Left lung (tissue), 10 donors: ENCODE results near the gene ID3. TPM values are rescaled to one million over a fixed set of nuclear protein-coding genes. Genes with fewer than 3 reads are reported as not detected.
A peak's percentile ranks its signal among the peaks of the same experiment; 100 is the strongest.

Experiments used
- ATAC-seq: fragments of 200-7000 bp; cut with Tn5 transposase; one replicate; pipeline ENCODE4 v1.9.1; 2020; ENCODE audit warnings: moderate library complexity
- DNase-seq, 4 donors: peaks; one replicate each; pipeline ENCODE4 v3.0.0-alpha.2; 2013 to 2020
- H3K27ac ChIP-seq, 2 donors: fragments of 200-600 bp; sonication (generic) in 1 of 2; one replicate each; pipeline versions ENCODE4 v1.5.0 to v1.8.0; 2020 to 2021
- H3K27me3 ChIP-seq, 2 donors: fragments of 200-600 bp; sonication (generic) in 1 of 2; one replicate each; pipeline versions ENCODE4 v1.5.0 to v1.8.0; 2020 to 2021
- H3K36me3 ChIP-seq, 2 donors: fragments of 200-600 bp; sonication (generic) in 1 of 2; one replicate each; pipeline versions ENCODE4 v1.5.0 to v1.8.0; 2020 to 2021
- H3K4me1 ChIP-seq, 2 donors: fragments of 200-600 bp; one replicate each; pipeline ENCODE4 v1.8.0; 2021
- H3K4me3 ChIP-seq, 2 donors: fragments of 200-600 bp; sonication (generic) in 1 of 2; one replicate each; pipeline versions ENCODE4 v1.5.0 to v1.8.0; 2020 to 2021; ENCODE audit warnings: mild to moderate bottlenecking in 1 of 2
- H3K9me3 ChIP-seq, 2 donors: fragments of 200-600 bp; sonication (generic) in 1 of 2; one replicate each; pipeline versions ENCODE4 v1.5.0 to v1.8.0; 2020 to 2021
- CTCF ChIP-seq, 2 donors: fragments of 200-600 bp; sonication (generic) in 1 of 2; IDR thresholded peaks; one replicate each; pipeline versions ENCODE4 v1.5.0 to v1.8.0; 2021; ENCODE audit warnings: antibody characterized with exemption in 2 of 2
- intact Hi-C, 2 donors: fragments of 100-400 bp; cut with DNase I; formaldehyde crosslinking; loops; one replicate each; pipeline versions ENCODE4 v1.11.2 to v1.14.2; 2022
- polyA plus RNA-seq, 6 donors: library from polyadenylated mRNA; unstranded; fragments of 120-200 nt; gene quantifications; one replicate each; pipeline ENCODE4 v1.2.1, GENCODE V29; 2013; ENCODE audit not compliant: insufficient read length in 6 of 6
- total RNA-seq, 2 donors: library from RNA; stranded (reverse); fragmentation: NEBNext Ultra II Directional; extraction: Animal tissue kit (Norgen Biotek cat#: 25700); gene quantifications; one replicate each; pipeline ENCODE4 v1.2.1, GENCODE V29; 2021
- donor health status: DM: no; HTN: yes; CAD: no.
- donor health status: DM: no; HTN: no; CAD: no.

Gene ID3
- total and polyA plus RNA-seq, 8 donors, result 125 to 261 (median 179) TPM

GRCh38 chr1:23531562-23532094, 27.7 kb downstream of the ID3 start:
- no peaks in the 10 kb centered on the region for H3K9me3 ChIP-seq
- no peaks in the 10 kb centered on the region for H3K36me3 ChIP-seq
- intact Hi-C loops, result no loop called here
- H3K4me3 ChIP-seq, result peak overlapping the region; percentile 10 to 66
- peaks cover 0 to 8% of the 10 kb centered on the region in 2 donors for H3K27me3 ChIP-seq
- ATAC-seq (no peak), DNase-seq (no peak)
- peaks cover 20 to 84% of the 10 kb centered on the region in 2 donors for H3K4me1 ChIP-seq
- TF ChIP-seq CTCF (IDR thresholded peaks at IDR 0.05), result no peak
- peak overlapping the region in 1 of 2 donors; percentile 91 for H3K27ac ChIP-seq

GRCh38 chr1:23530747-23531561, 28.3 kb downstream of the ID3 start, which contains the start of gene E2F2:
TSS of gene E2F2 (minus strand) at chr1:23531233. CDS start at chr1:23530793, 440 bp downstream.
- peak; percentile 78 to 93 (median 91) for DNase-seq
- Histone ChIP-seq H3K4me1 (peaks cover 20 to 89% of the 10 kb centered on the region in 2 donors), H3K36me3 (no peaks in the 10 kb centered on the region), H3K27me3 (peaks cover 0 to 8% of the 10 kb centered on the region in 2 donors), H3K4me3 (peak within 1 kb of the TSS; percentile 35 to 66), H3K9me3 (no peaks in the 10 kb centered on the region), H3K27ac (peak within 1 kb of the TSS in 1 of 2 donors; percentile 91)
- peak; percentile 76 for ATAC-seq
- intact Hi-C loops, result no loop called here
- no peak for TF ChIP-seq CTCF (IDR thresholded peaks at IDR 0.05)

GRCh38 chr1:23530087-23530746, 29.1 kb downstream of the ID3 start:
- intact Hi-C loops, result no loop called here
- DNase-seq (no peak), ATAC-seq (peak; percentile 3)

GRCh38 chr1:23529146-23530086, 29.9 kb downstream of the ID3 start:
- ATAC-seq, result no peak
- Histone ChIP-seq H3K36me3 (no peaks in the 10 kb centered on the region), H3K9me3 (no peaks in the 10 kb centered on the region), H3K27me3 (peaks cover 0 to 8% of the 10 kb centered on the region in 2 donors), H3K27ac (peak overlapping the region in 1 of 2 donors; percentile 91), H3K4me1 (peaks cover 20 to 98% of the 10 kb centered on the region in 2 donors), H3K4me3 (peak overlapping the region in 1 of 2 donors; percentile 66)
- DNase-seq, result no peak
- intact Hi-C loops, result no loop called here
- TF ChIP-seq CTCF (IDR thresholded peaks at IDR 0.05), result no peak

More at GRCh38 chr1:23530087-23530746, 29.1 kb downstream of the ID3 start:
- peak overlapping the region; percentile 35 to 66 for H3K4me3 ChIP-seq
- peak overlapping the region in 1 of 2 donors; percentile 91 for H3K27ac ChIP-seq
- H3K36me3 ChIP-seq, result no peaks in the 10 kb centered on the region
- peaks cover 0 to 8% of the 10 kb centered on the region in 2 donors for H3K27me3 ChIP-seq
- H3K4me1 ChIP-seq, result peaks cover 20 to 90% of the 10 kb centered on the region in 2 donors
- no peak for TF ChIP-seq CTCF (IDR thresholded peaks at IDR 0.05)
- H3K9me3 ChIP-seq, result no peaks in the 10 kb centered on the region
